GM18502 (cell line): ENCODE results near the gene NUDCD3.

ENCODE experiments used
- ATAC-seq: cut with Tn5 transposase; IDR thresholded peaks from one replicate; pipeline ENCODE4 v1.9.1; 2021; ENCODE audit warnings: mild to moderate bottlenecking; ENCODE audit not compliant: unreplicated experiment, poor library complexity

Gene NUDCD3

GRCh38 chr7:44408596-44408995, 81.9 kb downstream of the NUDCD3 start:
- no peak for ATAC-seq

- no peak for ATAC-seq
Observed at GRCh38 chr7:44403775-44404174, 86.7 kb downstream of the NUDCD3 start.

GRCh38 chr7:44403176-44403759, 87.2 kb downstream of the NUDCD3 start:
- ATAC-seq = no peak

GRCh38 chr7:44402401-44403060, 87.9 kb downstream of the NUDCD3 start:
- no peak for ATAC-seq

GRCh38 chr7:44401692-44402091, 88.8 kb downstream of the NUDCD3 start:
- ATAC-seq = no peak

- ATAC-seq = no peak
Observed at GRCh38 chr7:44400033-44400511, 90.4 kb downstream of the NUDCD3 start.

- ATAC-seq = no peak
Observed at GRCh38 chr7:44398953-44399574, 91.4 kb downstream of the NUDCD3 start.

GRCh38 chr7:44398511-44398911, 91.9 kb downstream of the NUDCD3 start:
- no peak for ATAC-seq

GRCh38 chr7:44396931-44397545, 93.4 kb downstream of the NUDCD3 start:
- ATAC-seq = no peak

- no peak for ATAC-seq
Observed at GRCh38 chr7:44396496-44396895, 94.0 kb downstream of the NUDCD3 start.

GRCh38 chr7:44395067-44395466, 95.4 kb downstream of the NUDCD3 start:
- ATAC-seq = no peak

- no peak for ATAC-seq
Observed at GRCh38 chr7:44394636-44395035, 95.8 kb downstream of the NUDCD3 start.

GRCh38 chr7:44394112-44394447, 96.4 kb downstream of the NUDCD3 start:
- no peak for ATAC-seq

GRCh38 chr7:44393238-44394111, 97.0 kb downstream of the NUDCD3 start:
- no peak for ATAC-seq

GRCh38 chr7:44392618-44393010, 97.8 kb downstream of the NUDCD3 start:
- ATAC-seq = no peak

- no peak for ATAC-seq
Observed at GRCh38 chr7:44391746-44392617, 98.5 kb downstream of the NUDCD3 start.

- ATAC-seq = no peak
Observed at GRCh38 chr7:44391171-44391570, 99.3 kb downstream of the NUDCD3 start.

- ATAC-seq = no peak
Observed at GRCh38 chr7:44390701-44391100, 99.8 kb downstream of the NUDCD3 start.
